Activated CD4-positive, alpha-beta memory T cell treated with anti-CD3 and anti-CD28 coated beads for 36 hours (primary cell): ENCODE data around the gene MRM1. TPM values are rescaled to one million over a fixed set of nuclear protein-coding genes. Genes with fewer than 3 reads are reported as not detected.
"Not testable (repeated sequence)": the region's sequence is repeated elsewhere in the genome, so short reads cannot be mapped to it uniquely, and the experiment has no call there.

Experiments used
- CTCF ChIA-PET: fragments of 350-600 bp; sonication (Branson Sonifier 250); formaldehyde crosslinking; loops from one replicate; lab custom pipeline; 2021; ENCODE audit warnings: antibody characterized with exemption, inconsistent platforms; lab: Charles Lee
- POLR2A ChIA-PET: fragments of 350-600 bp; sonication (Branson Sonifier 250); formaldehyde crosslinking; loops from one replicate; lab custom pipeline; 2021; ENCODE audit warnings: antibody characterized with exemption; lab: Charles Lee
- DNase-seq: peaks from one replicate; pipeline ENCODE4 v3.0.0-alpha.2; 2020
- H3K27ac Mint-ChIP-seq: one replicate; pipeline ENCODE4 v1.8.0; 2021; ENCODE audit warnings: mixed read lengths
- H3K27me3 Mint-ChIP-seq: one replicate; pipeline ENCODE4 v1.8.0; 2021; ENCODE audit warnings: mixed read lengths
- H3K36me3 Mint-ChIP-seq: one replicate; pipeline ENCODE4 v1.8.0; 2021; ENCODE audit warnings: mixed read lengths
- H3K4me1 Mint-ChIP-seq: one replicate; pipeline ENCODE4 v1.8.0; 2021; ENCODE audit warnings: low read depth, mixed read lengths
- H3K4me3 Mint-ChIP-seq: one replicate; pipeline ENCODE4 v1.8.0; 2021; ENCODE audit warnings: mild to moderate bottlenecking, mixed read lengths
- H3K9me3 Mint-ChIP-seq: one replicate; pipeline ENCODE4 v1.8.0; 2021; ENCODE audit warnings: mixed read lengths
- intact Hi-C: fragments of 100-400 bp; cut with micrococcal nuclease; formaldehyde crosslinking; loops from one replicate; pipeline ENCODE4 v1.15.1; 2023
- total RNA-seq, 2 experiments: library from RNA; stranded (reverse); gene quantifications; one replicate each; pipeline ENCODE4 v1.2.3, GENCODE V29; 2021

MRM1 gene
- total RNA-seq, 2 experiments from 2014 or later, result 13.5 to 14.6 TPM

- Mint-ChIP-seq H3K9me3 (no peaks in the 10 kb centered on the region), H3K4me1 (peaks cover 35% of the 10 kb centered on the region), H3K27ac (peak overlapping the region; percentile 79), H3K36me3 (peaks cover 7% of the 10 kb centered on the region), H3K27me3 (no peaks in the 10 kb centered on the region), H3K4me3 (peak overlapping the region; percentile 85)
- DNase-seq, result peak; percentile 22
- intact Hi-C loops, result loop anchor here (2.0 kb wide), 2 partner anchors 55 to 121 kb away; no protein-coding TSS in a partner anchor
- CTCF ChIA-PET, result interaction anchor here (0.7 to 4.4 kb wide), 39 partner anchors 9 to 889 kb away, joined by 3 to 35 read pairs (median 4); partner anchors contain the start of genes AATF, DHRS11, MYO19 and PIGW
- POLR2A ChIA-PET, result interaction anchor here (0.7 to 2.6 kb wide), 9 partner anchors 8 to 631 kb away, joined by 3 to 26 read pairs (median 4); partner anchors contain the start of genes DHRS11, GGNBP2, MYO19 and PIGW
Measured at GRCh38 chr17:36602030-36602748, 806 bp downstream of the MRM1 start.

GRCh38 chr17:36602924-36603384 lies 1.6 kb downstream of the MRM1 start:
- H3K36me3 Mint-ChIP-seq, result peaks cover 9% of the 10 kb centered on the region
- peaks cover 37% of the 10 kb centered on the region for H3K4me1 Mint-ChIP-seq
- H3K27me3 Mint-ChIP-seq, result no peaks in the 10 kb centered on the region
- H3K4me3 Mint-ChIP-seq, result peak overlapping the region; percentile 85
- ChIA-PET CTCF (interaction anchor here (0.6 to 4.4 kb wide), 37 partner anchors 8 to 795 kb away, joined by 3 to 35 read pairs (median 4); partner anchors contain the start of genes AATF, DHRS11, MYO19 and PIGW), POLR2A (interaction anchor here (0.7 to 2.6 kb wide), 5 partner anchors 11 to 630 kb away, joined by 3 to 26 read pairs (median 6); partner anchors contain the start of genes DHRS11, GGNBP2, MYO19 and PIGW)
- H3K9me3 Mint-ChIP-seq, result no peaks in the 10 kb centered on the region
- H3K27ac Mint-ChIP-seq, result no peak overlapping the region
- intact Hi-C loops, result loop anchor here (2.0 kb wide), 2 partner anchors 56 to 120 kb away; no protein-coding TSS in a partner anchor
- DNase-seq, result peak; percentile 82

- H3K27ac Mint-ChIP-seq, H3K27me3 Mint-ChIP-seq, H3K4me3 Mint-ChIP-seq, H3K9me3 Mint-ChIP-seq, DNase-seq, intact Hi-C loops, POLR2A ChIA-PET: not testable (repeated sequence)
- H3K4me1 Mint-ChIP-seq, result peaks cover 44% of the 10 kb centered on the region
- peaks cover 10% of the 10 kb centered on the region for H3K36me3 Mint-ChIP-seq
- CTCF ChIA-PET, result interaction anchor here (0.6 kb wide), 1 partner anchor 53 kb away, joined by 3 read pairs; no protein-coding TSS in a partner anchor
Measured at GRCh38 chr17:36605028-36605427, 3.6 kb downstream of the MRM1 start.

- H3K27me3 Mint-ChIP-seq, result no peaks in the 10 kb centered on the region
- H3K9me3 Mint-ChIP-seq, result no peaks in the 10 kb centered on the region
- H3K36me3 Mint-ChIP-seq, result peaks cover 10% of the 10 kb centered on the region
- no peak overlapping the region for H3K4me3 Mint-ChIP-seq
- ChIA-PET CTCF (no interaction called here), POLR2A (interaction anchor here (0.6 kb wide), 1 partner anchor 340 kb away, joined by 3 read pairs; the partner anchor contains the start of gene AATF)
- H3K27ac Mint-ChIP-seq, result no peak overlapping the region
- intact Hi-C loops, result no loop called here
- DNase-seq, result no peak
- peaks cover 31% of the 10 kb centered on the region for H3K4me1 Mint-ChIP-seq
Measured at GRCh38 chr17:36608280-36608679, 6.9 kb downstream of the MRM1 start.

- Mint-ChIP-seq H3K27ac (no peak overlapping the region), H3K4me1 (peaks cover 28% of the 10 kb centered on the region), H3K27me3 (no peaks in the 10 kb centered on the region), H3K36me3 (peaks cover 10% of the 10 kb centered on the region), H3K4me3 (no peak overlapping the region), H3K9me3 (no peaks in the 10 kb centered on the region)
- POLR2A ChIA-PET, result interaction anchor here (0.6 kb wide), 1 partner anchor 340 kb away, joined by 3 read pairs; the partner anchor contains the start of gene AATF
- intact Hi-C loops, result no loop called here
- CTCF ChIA-PET, result no interaction called here
- peak; percentile 28 for DNase-seq
Measured at GRCh38 chr17:36608794-36609497, 7.6 kb downstream of the MRM1 start.

- CTCF ChIA-PET, result no interaction called here
- H3K4me1 Mint-ChIP-seq, result peaks cover 22% of the 10 kb centered on the region
- no peak overlapping the region for H3K27ac Mint-ChIP-seq
- H3K27me3 Mint-ChIP-seq, result no peaks in the 10 kb centered on the region
- intact Hi-C loops, result no loop called here
- H3K36me3 Mint-ChIP-seq, result peaks cover 6% of the 10 kb centered on the region
- no peaks in the 10 kb centered on the region for H3K9me3 Mint-ChIP-seq
- POLR2A ChIA-PET, result no interaction called here
- no peak for DNase-seq
- no peak overlapping the region for H3K4me3 Mint-ChIP-seq
Measured at GRCh38 chr17:36609498-36609862, 8.1 kb downstream of the MRM1 start.

- Mint-ChIP-seq H3K9me3 (no peaks in the 10 kb centered on the region), H3K4me3 (no peak overlapping the region), H3K27ac (no peak overlapping the region), H3K36me3 (peaks cover 4% of the 10 kb centered on the region), H3K27me3 (no peaks in the 10 kb centered on the region), H3K4me1 (peaks cover 15% of the 10 kb centered on the region)
- POLR2A ChIA-PET, result interaction anchor here (0.6 kb wide), 1 partner anchor 9 kb away, joined by 4 read pairs; no protein-coding TSS in a partner anchor
- intact Hi-C loops, result no loop called here
- CTCF ChIA-PET, result interaction anchor here (0.6 to 1.6 kb wide), 4 partner anchors 8 to 574 kb away, joined by 3 to 9 read pairs (median 4); partner anchors contain the start of gene MRM1
- no peak for DNase-seq
Measured at GRCh38 chr17:36610474-36610873, 9.1 kb downstream of the MRM1 start.

- intact Hi-C loops, result no loop called here
- CTCF ChIA-PET, result interaction anchor here (1.4 to 1.6 kb wide), 2 partner anchors 9 to 436 kb away, joined by 3 to 9 read pairs; partner anchors contain the start of gene MRM1
- Mint-ChIP-seq H3K27ac (no peak overlapping the region), H3K4me1 (peaks cover 9% of the 10 kb centered on the region), H3K4me3 (no peak overlapping the region), H3K27me3 (no peaks in the 10 kb centered on the region), H3K9me3 (no peaks in the 10 kb centered on the region), H3K36me3 (peaks cover 4% of the 10 kb centered on the region)
- DNase-seq, result no peak
- POLR2A ChIA-PET, result interaction anchor here (1.2 kb wide), 1 partner anchor 10 kb away, joined by 4 read pairs; the partner anchor contains the start of gene MRM1
Measured at GRCh38 chr17:36611345-36612072, 10.1 kb downstream of the MRM1 start.

- Mint-ChIP-seq H3K4me1 (peaks cover 9% of the 10 kb centered on the region), H3K27me3 (no peaks in the 10 kb centered on the region), H3K4me3 (no peak overlapping the region), H3K36me3 (peaks cover 4% of the 10 kb centered on the region), H3K9me3 (no peaks in the 10 kb centered on the region), H3K27ac (no peak overlapping the region)
- DNase-seq, result no peak
- intact Hi-C loops, result no loop called here
- POLR2A ChIA-PET, result no interaction called here
- CTCF ChIA-PET, result no interaction called here
Measured at GRCh38 chr17:36612323-36612722, 10.9 kb downstream of the MRM1 start.

GRCh38 chr17:36613155-36613554 lies 11.8 kb downstream of the MRM1 start:
- ChIA-PET POLR2A (no interaction called here), CTCF (interaction anchor here (0.6 kb wide), 1 partner anchor 13 kb away, joined by 3 read pairs; no protein-coding TSS in a partner anchor)
- no peak for DNase-seq
- no peaks in the 10 kb centered on the region for H3K9me3 Mint-ChIP-seq
- H3K36me3 Mint-ChIP-seq, result peaks cover 2% of the 10 kb centered on the region
- intact Hi-C loops, result no loop called here
- H3K27me3 Mint-ChIP-seq, result no peaks in the 10 kb centered on the region
- no peak overlapping the region for H3K4me3 Mint-ChIP-seq
- peaks cover 6% of the 10 kb centered on the region for H3K4me1 Mint-ChIP-seq
- no peak overlapping the region for H3K27ac Mint-ChIP-seq

- POLR2A ChIA-PET, result no interaction called here
- H3K36me3 Mint-ChIP-seq, result no peaks in the 10 kb centered on the region
- no peak overlapping the region for H3K27ac Mint-ChIP-seq
- H3K4me1 Mint-ChIP-seq, result no peaks in the 10 kb centered on the region
- H3K27me3 Mint-ChIP-seq, result no peaks in the 10 kb centered on the region
- intact Hi-C loops, result no loop called here
- DNase-seq, result no peak
- CTCF ChIA-PET, result interaction anchor here (3.8 kb wide), 1 partner anchor 15 kb away, joined by 12 read pairs; no protein-coding TSS in a partner anchor
- no peak overlapping the region for H3K4me3 Mint-ChIP-seq
- no peaks in the 10 kb centered on the region for H3K9me3 Mint-ChIP-seq
Measured at GRCh38 chr17:36614081-36614480, 12.7 kb downstream of the MRM1 start.
